Measurements from ENCODE around the gene DYSF.

DYSF gene

DNA sequence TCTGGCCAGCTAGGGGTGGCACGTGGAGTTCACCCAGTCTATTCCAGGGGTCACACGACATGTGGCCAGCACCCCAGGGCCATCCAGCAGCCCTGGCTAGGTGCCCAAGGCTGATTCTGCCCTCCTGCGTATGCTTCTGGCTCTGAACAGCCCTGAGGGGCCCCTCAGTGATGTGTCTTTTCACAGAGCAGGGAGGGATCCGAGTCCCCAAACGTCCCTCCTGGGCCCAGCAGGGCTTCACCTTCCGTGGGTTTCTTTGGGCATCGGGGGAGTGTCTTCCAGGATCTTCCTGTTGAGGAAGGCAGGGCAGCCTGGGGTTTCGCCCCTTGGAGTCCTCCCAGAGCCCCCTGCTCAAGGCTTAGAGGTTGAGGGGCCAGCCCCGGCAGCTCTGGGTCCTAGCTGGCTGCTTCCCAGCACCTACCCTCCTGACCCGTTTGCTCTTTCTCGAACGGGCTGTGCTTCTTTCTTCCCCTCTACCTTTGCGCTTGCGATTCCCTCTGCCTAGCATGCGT is 165.9 kb downstream of the DYSF start:
- H3K27ac ChIP-seq (ENCODE audit: low read depth, low read length) = no peak overlapping the region
- no peaks in the 10 kb centered on the region for H4K20me1 ChIP-seq (ENCODE audit: control insufficient read depth, insufficient read depth, low read depth, low read length)
- no peak overlapping the region for H3K4me3 ChIP-seq (ENCODE audit: low read length)
- no peaks in the 10 kb centered on the region for H3K4me1 ChIP-seq (ENCODE audit: control insufficient read depth, low read length)
- no peaks in the 10 kb centered on the region for H3K9me2 ChIP-seq (replicated peaks; ENCODE audit: control insufficient read depth, low read length)
- no peak for TF ChIP-seq EZH2phosphoT487 (IDR thresholded peaks at IDR 0.05; ENCODE audit: borderline replicate concordance, low read length)
- TF ChIP-seq, protein P1, sequence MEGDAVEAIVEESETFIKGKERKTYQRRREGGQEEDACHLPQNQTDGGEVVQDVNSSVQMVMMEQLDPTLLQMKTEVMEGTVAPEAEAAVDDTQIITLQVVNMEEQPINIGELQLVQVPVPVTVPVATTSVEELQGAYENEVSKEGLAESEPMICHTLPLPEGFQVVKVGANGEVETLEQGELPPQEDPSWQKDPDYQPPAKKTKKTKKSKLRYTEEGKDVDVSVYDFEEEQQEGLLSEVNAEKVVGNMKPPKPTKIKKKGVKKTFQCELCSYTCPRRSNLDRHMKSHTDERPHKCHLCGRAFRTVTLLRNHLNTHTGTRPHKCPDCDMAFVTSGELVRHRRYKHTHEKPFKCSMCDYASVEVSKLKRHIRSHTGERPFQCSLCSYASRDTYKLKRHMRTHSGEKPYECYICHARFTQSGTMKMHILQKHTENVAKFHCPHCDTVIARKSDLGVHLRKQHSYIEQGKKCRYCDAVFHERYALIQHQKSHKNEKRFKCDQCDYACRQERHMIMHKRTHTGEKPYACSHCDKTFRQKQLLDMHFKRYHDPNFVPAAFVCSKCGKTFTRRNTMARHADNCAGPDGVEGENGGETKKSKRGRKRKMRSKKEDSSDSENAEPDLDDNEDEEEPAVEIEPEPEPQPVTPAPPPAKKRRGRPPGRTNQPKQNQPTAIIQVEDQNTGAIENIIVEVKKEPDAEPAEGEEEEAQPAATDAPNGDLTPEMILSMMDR (IDR thresholded peaks at IDR 0.05; ENCODE audit: low read depth, low read length, poor library complexity, severe bottlenecking) = no peak
- H3K4me2 ChIP-seq (ENCODE audit: low read length) = no peak overlapping the region
- no peaks in the 10 kb centered on the region for H3F3A ChIP-seq (ENCODE audit: control insufficient read depth, insufficient read depth)
- no peaks in the 10 kb centered on the region for H3K9me3 ChIP-seq (ENCODE audit: control insufficient read depth, insufficient read depth, low read length)
- H3K36me3 ChIP-seq (ENCODE audit: control insufficient read depth, low read length) = no peaks in the 10 kb centered on the region
- no peaks in the 10 kb centered on the region for H3K27me3 ChIP-seq (ENCODE audit: control insufficient read depth, low read length)
- H3K79me2 ChIP-seq (ENCODE audit: control insufficient read depth, low read length) = no peaks in the 10 kb centered on the region

DNA sequence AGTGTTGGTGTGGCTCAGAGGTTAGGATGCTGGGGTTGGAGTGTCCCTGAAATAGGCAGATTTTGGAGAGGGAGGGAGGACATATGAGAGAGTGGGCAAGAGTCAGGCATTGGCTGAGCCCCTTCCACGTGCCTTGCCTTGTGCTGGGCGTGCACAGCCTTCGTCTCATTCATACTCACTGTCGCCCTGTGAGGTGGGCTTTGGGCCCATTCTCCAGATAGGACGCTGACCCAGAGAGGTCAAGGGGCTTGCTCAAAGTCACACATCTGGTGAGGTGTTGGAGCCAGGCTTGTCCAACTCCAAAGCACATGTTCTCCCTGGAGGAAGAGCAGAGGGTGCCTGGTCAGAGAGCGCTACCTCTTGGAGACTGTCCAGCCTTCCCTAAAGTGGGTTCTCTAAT is 166.8 kb downstream of the DYSF start:
- Histone ChIP-seq H3K9me3 (ENCODE audit: control insufficient read depth, insufficient read depth, low read length) (no peaks in the 10 kb centered on the region), H3K4me1 (ENCODE audit: control insufficient read depth, low read length) (no peaks in the 10 kb centered on the region), H3F3A (ENCODE audit: control insufficient read depth, insufficient read depth) (no peaks in the 10 kb centered on the region), H4K20me1 (ENCODE audit: control insufficient read depth, insufficient read depth, low read depth, low read length) (no peaks in the 10 kb centered on the region), H3K36me3 (ENCODE audit: control insufficient read depth, low read length) (no peaks in the 10 kb centered on the region), H3K9me2 (replicated peaks; ENCODE audit: control insufficient read depth, low read length) (no peaks in the 10 kb centered on the region), H3K4me3 (ENCODE audit: low read length) (no peak overlapping the region), H3K79me2 (ENCODE audit: control insufficient read depth, low read length) (no peaks in the 10 kb centered on the region), H3K4me2 (ENCODE audit: low read length) (no peak overlapping the region), H3K27ac (ENCODE audit: low read depth, low read length) (no peak overlapping the region), H3K27me3 (ENCODE audit: control insufficient read depth, low read length) (no peaks in the 10 kb centered on the region)
- TF ChIP-seq, protein P1 (IDR thresholded peaks at IDR 0.05; ENCODE audit: low read depth, low read length, poor library complexity, severe bottlenecking) = no peak
- TF ChIP-seq EZH2phosphoT487 (IDR thresholded peaks at IDR 0.05; ENCODE audit: borderline replicate concordance, low read length) = no peak

DNA sequence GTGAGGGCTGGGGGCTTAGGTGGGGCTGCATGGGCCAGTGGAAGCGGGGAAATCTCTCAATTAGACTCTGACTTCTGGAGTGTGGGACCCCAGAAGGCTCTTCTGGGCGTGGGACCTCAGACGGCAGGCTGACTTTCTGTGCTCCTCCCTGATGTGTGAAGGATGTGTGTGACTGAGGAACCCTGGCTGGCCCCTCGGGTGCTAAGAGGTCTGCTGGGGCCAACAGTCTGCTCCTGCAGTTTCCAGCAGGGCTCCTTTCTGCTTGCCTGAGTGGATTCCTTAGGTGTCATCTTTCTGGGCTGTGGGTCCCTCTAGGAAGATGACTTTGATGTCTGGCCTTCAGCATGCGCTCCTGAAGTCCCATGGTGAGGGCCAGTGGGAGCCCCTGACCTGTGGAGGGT is 167.5 kb downstream of the DYSF start:
- H3K79me2 ChIP-seq (ENCODE audit: control insufficient read depth, low read length) = no peaks in the 10 kb centered on the region
- H3K9me3 ChIP-seq (ENCODE audit: control insufficient read depth, insufficient read depth, low read length) = no peaks in the 10 kb centered on the region
- no peaks in the 10 kb centered on the region for H3F3A ChIP-seq (ENCODE audit: control insufficient read depth, insufficient read depth)
- H3K4me1 ChIP-seq (ENCODE audit: control insufficient read depth, low read length) = no peaks in the 10 kb centered on the region
- H3K27ac ChIP-seq (ENCODE audit: low read depth, low read length) = no peak overlapping the region
- H3K9me2 ChIP-seq (replicated peaks; ENCODE audit: control insufficient read depth, low read length) = no peaks in the 10 kb centered on the region
- no peak overlapping the region for H3K4me2 ChIP-seq (ENCODE audit: low read length)
- TF ChIP-seq, protein P1 (IDR thresholded peaks at IDR 0.05; ENCODE audit: low read depth, low read length, poor library complexity, severe bottlenecking) = no peak
- TF ChIP-seq EZH2phosphoT487 (IDR thresholded peaks at IDR 0.05; ENCODE audit: borderline replicate concordance, low read length) = no peak
- no peaks in the 10 kb centered on the region for H4K20me1 ChIP-seq (ENCODE audit: control insufficient read depth, insufficient read depth, low read depth, low read length)
- no peak overlapping the region for H3K4me3 ChIP-seq (ENCODE audit: low read length)
- no peaks in the 10 kb centered on the region for H3K36me3 ChIP-seq (ENCODE audit: control insufficient read depth, low read length)
- H3K27me3 ChIP-seq (ENCODE audit: control insufficient read depth, low read length) = no peaks in the 10 kb centered on the region
